ENCODE results near the gene PSD.
A peak's percentile ranks its signal among the peaks of the same experiment; 100 is the strongest.

The PSD gene

GRCh38 chr10:102384053-102384452 lies 34.5 kb downstream of the PSD start:
- ATAC-seq: peak in 1 of 2 donors; percentile 12

- ATAC-seq: no peak
Measured at GRCh38 chr10:102382871-102383270, 35.7 kb downstream of the PSD start.

GRCh38 chr10:102381983-102382382 lies 36.6 kb downstream of the PSD start:
- ATAC-seq: no peak

- no peak for ATAC-seq
Measured at GRCh38 chr10:102379383-102379782, 39.2 kb downstream of the PSD start.

GRCh38 chr10:102376901-102377300 lies 41.7 kb downstream of the PSD start:
- ATAC-seq: no peak

GRCh38 chr10:102375867-102376266 lies 42.7 kb downstream of the PSD start:
- no peak for ATAC-seq

GRCh38 chr10:102375250-102375649 lies 43.3 kb downstream of the PSD start:
- ATAC-seq: peak in 1 of 2 donors; percentile 28

GRCh38 chr10:102371295-102371694 lies 47.3 kb downstream of the PSD start:
- no peak for ATAC-seq

- ATAC-seq: no peak
Measured at GRCh38 chr10:102368077-102368476, 50.5 kb downstream of the PSD start.

GRCh38 chr10:102367441-102367840 lies 51.1 kb downstream of the PSD start:
- no peak for ATAC-seq

GRCh38 chr10:102358712-102359382 lies 59.7 kb downstream of the PSD start:
- ATAC-seq: peak; percentile 84 to 87

- no peak for ATAC-seq
Measured at GRCh38 chr10:102354451-102354850, 64.1 kb downstream of the PSD start.

All from activated CD4-positive, CD25-positive, alpha-beta regulatory T cell treated with anti-CD3 and anti-CD28 coated beads, Interleukin-2, amount 50 U/mL, for 24 hours (primary cell).